Urinary bladder (tissue), 4 donors: Measurements from ENCODE around the gene ELFN1. TPM values are rescaled to one million over a fixed set of nuclear protein-coding genes. Genes with fewer than 3 reads are reported as not detected.

ENCODE experiments used
- DNase-seq: peaks from one replicate; pipeline ENCODE4 v3.0.0-alpha.2; 2015; ENCODE audit errors: extremely low spot score
- H3K27ac ChIP-seq: one replicate; pipeline ENCODE4 v1.5.1; 2013; ENCODE audit warnings: low read depth, mild to moderate bottlenecking, moderate library complexity
- H3K36me3 ChIP-seq: one replicate; pipeline ENCODE4 v1.6.1; 2013; ENCODE audit warnings: mild to moderate bottlenecking, moderate library complexity; ENCODE audit not compliant: insufficient read depth
- H3K4me1 ChIP-seq: one replicate; pipeline ENCODE4 v1.6.1; 2013; ENCODE audit warnings: mild to moderate bottlenecking, moderate library complexity; ENCODE audit not compliant: insufficient read depth
- H3K4me3 ChIP-seq: one replicate; pipeline ENCODE4 v1.5.1; 2013; ENCODE audit warnings: low read depth, low read length
- WGBS: extraction: QIAGEN DNeasy Blood & Tissue Kit; methylation state at CpG from one replicate; pipeline ENCODE4 v1.1.7; 2013; 5-methylcytosine and 5-hydroxymethylcytosine counted together
- polyA plus RNA-seq: library from polyadenylated mRNA; stranded (reverse); fragments of 200-250 nt; gene quantifications from one replicate; pipeline ENCODE4 v1.2.3, GENCODE V29; 2013
- total RNA-seq: library from RNA; depleted of rRNA; stranded (reverse); fragments of >200 nt; gene quantifications from one replicate; pipeline ENCODE4 v1.2.3, GENCODE V29; 2014
- donor health status: healthy with polysubstance abuse.
- donor health status: healthy.

The ELFN1 gene
- total and polyA plus RNA-seq, 2 donors: 2.5 to 3.2 TPM

GRCh38 chr7:1704811-1705738, 35.0 kb downstream of the ELFN1 start:
- 76% methylated on average over 26 of the region's 26 CpGs for WGBS
- H3K36me3 ChIP-seq: no peaks in the 10 kb centered on the region
- no peak for DNase-seq

DNA sequence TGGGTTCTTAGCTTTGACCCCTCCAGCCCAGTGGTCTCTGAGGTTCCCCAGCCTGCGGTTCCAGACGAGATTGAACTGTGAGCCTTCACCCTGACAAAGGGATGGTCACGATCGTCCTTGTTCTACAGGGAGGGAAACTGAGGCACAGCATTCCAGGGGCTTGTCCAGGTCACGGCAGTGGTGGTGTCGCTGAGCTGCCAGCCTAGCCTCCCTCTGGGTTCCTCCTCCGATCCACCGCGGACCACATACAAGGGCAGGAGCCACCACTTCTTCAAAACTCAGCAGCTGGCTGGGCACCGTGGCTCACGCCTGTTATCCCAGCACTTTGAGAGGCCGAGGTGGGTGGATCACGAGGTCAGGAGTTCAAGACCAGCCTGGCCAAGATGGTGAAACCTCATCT, 35.8 kb downstream of the ELFN1 start:
- no peak for DNase-seq
- Histone ChIP-seq H3K36me3 (no peaks in the 10 kb centered on the region), H3K4me1 (no peaks in the 10 kb centered on the region), H3K27ac (no peak overlapping the region), H3K4me3 (no peak overlapping the region)
- WGBS: 89% methylated on average over 13 of the region's 13 CpGs

More at GRCh38 chr7:1704811-1705738, 35.0 kb downstream of the ELFN1 start:
- no peak overlapping the region for H3K4me3 ChIP-seq
- H3K4me1 ChIP-seq: no peaks in the 10 kb centered on the region
- H3K27ac ChIP-seq: no peak overlapping the region

- WGBS: 70% methylated on average over 5 of the region's 5 CpGs
- Histone ChIP-seq H3K4me1 (no peaks in the 10 kb centered on the region), H3K27ac (no peak overlapping the region), H3K4me3 (no peak overlapping the region), H3K36me3 (no peaks in the 10 kb centered on the region)
- no peak for DNase-seq
These were observed 36.3 kb downstream of the ELFN1 start for GRCh38 chr7:1706381-1706720.

- no peak overlapping the region for H3K4me3 ChIP-seq
- DNase-seq: no peak
- no peak overlapping the region for H3K27ac ChIP-seq
- 76% methylated on average over 33 of the region's 33 CpGs for WGBS
- no peaks in the 10 kb centered on the region for H3K4me1 ChIP-seq
- no peaks in the 10 kb centered on the region for H3K36me3 ChIP-seq
These were observed 36.9 kb downstream of the ELFN1 start for GRCh38 chr7:1706721-1707613.

GRCh38 chr7:1707756-1708595, 37.9 kb downstream of the ELFN1 start:
- 76% methylated on average over 17 of the region's 17 CpGs for WGBS
- no peak for DNase-seq
- Histone ChIP-seq H3K27ac (no peak overlapping the region), H3K36me3 (no peaks in the 10 kb centered on the region), H3K4me1 (no peaks in the 10 kb centered on the region), H3K4me3 (no peak overlapping the region)

- Histone ChIP-seq H3K27ac (no peak overlapping the region), H3K4me1 (no peaks in the 10 kb centered on the region), H3K36me3 (no peaks in the 10 kb centered on the region), H3K4me3 (no peak overlapping the region)
- DNase-seq: no peak
- 91% methylated on average over 17 of the region's 17 CpGs for WGBS
These were observed 38.6 kb downstream of the ELFN1 start for GRCh38 chr7:1708596-1709251.

- Histone ChIP-seq H3K4me3 (no peak overlapping the region), H3K27ac (no peak overlapping the region), H3K4me1 (no peaks in the 10 kb centered on the region), H3K36me3 (no peaks in the 10 kb centered on the region)
- WGBS: 98% methylated on average over 10 of the region's 10 CpGs
- DNase-seq: no peak
These were observed 39.2 kb downstream of the ELFN1 start for GRCh38 chr7:1709281-1709680.

DNA sequence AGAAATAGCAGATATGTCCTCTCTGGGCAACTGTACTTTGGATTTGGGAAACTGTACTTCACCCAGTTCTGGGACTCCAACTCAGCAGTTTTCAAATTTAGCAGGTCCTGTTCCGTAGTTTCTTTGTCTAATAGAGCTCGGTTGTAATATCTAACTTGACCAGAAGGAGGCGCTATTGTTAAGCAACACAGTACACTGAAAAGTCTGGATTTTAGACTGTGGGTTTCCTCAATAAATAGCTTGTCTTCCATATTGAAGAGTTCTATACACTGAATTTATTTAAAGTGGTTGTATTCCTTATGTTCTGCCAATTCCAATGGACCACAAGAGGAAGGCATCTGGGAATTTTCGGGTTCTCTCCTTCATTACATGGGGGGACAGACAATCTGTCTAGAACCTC, 39.8 kb downstream of the ELFN1 start:
- Histone ChIP-seq H3K27ac (no peak overlapping the region), H3K36me3 (no peaks in the 10 kb centered on the region), H3K4me3 (no peak overlapping the region), H3K4me1 (no peaks in the 10 kb centered on the region)
- no peak for DNase-seq
- 86% methylated on average over 4 of the region's 4 CpGs for WGBS

GRCh38 chr7:1710936-1711335, 40.9 kb downstream of the ELFN1 start:
- no peak overlapping the region for H3K4me3 ChIP-seq
- no peak overlapping the region for H3K27ac ChIP-seq
- WGBS: 85% methylated on average over 6 of the region's 6 CpGs
- no peaks in the 10 kb centered on the region for H3K36me3 ChIP-seq
- H3K4me1 ChIP-seq: no peaks in the 10 kb centered on the region
- DNase-seq: no peak

DNA sequence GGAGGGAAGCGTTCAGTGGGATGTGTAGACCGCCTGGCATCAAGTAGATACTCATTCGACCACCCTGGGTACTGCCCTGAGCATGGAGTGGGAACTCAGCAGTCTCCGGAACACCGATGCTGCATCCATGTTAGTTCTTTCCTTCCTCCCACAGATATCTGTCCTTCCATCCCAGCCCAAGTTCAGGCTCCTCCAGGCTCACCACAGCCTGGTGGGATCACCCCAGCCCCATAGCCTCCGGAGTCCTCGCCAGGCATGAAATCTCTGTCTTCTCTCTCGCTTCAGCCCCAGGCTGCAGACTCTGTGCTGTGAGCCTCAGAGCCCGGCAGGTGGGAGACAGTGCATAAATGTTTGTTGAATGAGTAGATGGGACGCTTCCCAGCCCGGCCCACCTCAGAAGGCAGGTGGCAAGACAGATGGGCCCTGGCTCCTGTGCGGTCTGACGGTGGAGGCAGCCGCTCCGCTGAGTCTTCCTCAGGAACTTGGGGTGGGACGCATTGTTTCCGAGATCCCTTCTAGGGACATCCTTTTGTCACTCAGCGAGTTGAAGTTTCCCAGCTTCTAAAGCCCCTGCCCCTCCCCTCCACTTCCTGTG, 42.9 kb downstream of the ELFN1 start:
- WGBS: 64% methylated on average over 18 of the region's 18 CpGs
- H3K4me3 ChIP-seq: no peak overlapping the region
- no peak for DNase-seq
- H3K36me3 ChIP-seq: no peaks in the 10 kb centered on the region
- H3K4me1 ChIP-seq: no peaks in the 10 kb centered on the region
- H3K27ac ChIP-seq: no peak overlapping the region

- DNase-seq: no peak
- Histone ChIP-seq H3K4me3 (no peak overlapping the region), H3K36me3 (no peaks in the 10 kb centered on the region), H3K4me1 (no peaks in the 10 kb centered on the region), H3K27ac (no peak overlapping the region)
- 54% methylated on average over 33 of the region's 33 CpGs for WGBS
These were observed 43.7 kb downstream of the ELFN1 start for GRCh38 chr7:1713502-1714484.
